Smooth muscle cell of the brain vasculature (primary cell): ENCODE data around the gene MAD2L1.
A peak's percentile ranks its signal among the peaks of the same experiment; 100 is the strongest.

Source experiments
- DNase-seq: peaks from one replicate; pipeline ENCODE4 v3.0.0-alpha.2; 2012; ENCODE audit warnings: low read depth, low spot score

MAD2L1 gene

DNA sequence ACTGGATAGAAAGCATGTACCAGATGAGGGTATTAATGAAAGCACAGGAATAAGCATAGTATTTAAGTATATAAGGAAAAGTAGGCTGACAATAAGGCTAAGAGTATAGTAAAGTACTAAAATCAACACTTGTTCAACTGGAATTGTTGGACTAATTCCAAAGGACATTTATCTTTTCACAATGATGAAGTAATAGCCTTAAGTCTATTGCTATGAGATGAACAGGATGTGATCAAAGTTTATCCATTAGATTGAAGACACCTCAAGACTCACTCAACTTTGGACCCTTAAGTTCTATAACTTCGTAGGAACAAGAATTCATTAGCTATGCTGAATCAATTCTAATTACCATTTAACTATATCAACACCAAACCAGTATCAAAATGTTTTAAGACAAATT lies 7.6 kb downstream of the MAD2L1 start:
- DNase-seq: no peak

DNA sequence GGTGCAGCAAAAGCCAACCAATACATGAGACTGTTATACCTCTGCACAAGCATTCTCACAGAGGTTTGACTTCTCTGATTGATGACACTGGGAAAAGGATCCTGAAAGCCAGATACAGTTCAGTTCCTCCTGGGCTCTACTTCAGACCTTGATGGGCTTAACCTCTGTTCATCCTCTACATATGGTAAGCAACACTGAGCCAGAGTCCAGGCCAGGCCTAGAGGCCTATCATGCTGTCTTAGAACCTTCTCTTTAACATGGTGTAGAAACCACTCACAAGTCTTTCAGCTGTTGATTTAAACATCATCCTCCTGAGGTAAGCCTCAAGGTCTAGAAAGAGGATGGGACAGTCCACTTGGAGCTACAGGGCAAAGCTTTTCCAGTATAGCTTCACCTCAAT lies 9.2 kb downstream of the MAD2L1 start:
- DNase-seq: no peak

DNA sequence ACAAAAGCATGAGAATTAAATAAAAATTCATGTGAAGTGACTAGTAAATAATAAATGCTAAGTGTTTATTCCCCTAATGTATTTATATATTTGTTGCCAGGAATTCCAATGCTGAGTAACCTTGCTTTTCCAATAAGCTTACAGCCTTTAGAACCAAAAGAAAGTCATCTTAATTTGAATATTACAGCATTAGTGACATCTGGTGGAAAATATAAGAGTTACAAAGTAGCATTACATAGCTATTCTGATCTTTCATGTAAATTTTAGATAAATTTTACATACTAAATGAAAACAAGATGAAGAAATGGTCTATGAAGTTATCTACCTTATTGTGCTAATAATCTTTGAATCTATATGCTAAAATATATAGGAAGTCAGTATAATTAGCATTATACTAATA lies 10.4 kb downstream of the MAD2L1 start:
- no peak for DNase-seq

DNA sequence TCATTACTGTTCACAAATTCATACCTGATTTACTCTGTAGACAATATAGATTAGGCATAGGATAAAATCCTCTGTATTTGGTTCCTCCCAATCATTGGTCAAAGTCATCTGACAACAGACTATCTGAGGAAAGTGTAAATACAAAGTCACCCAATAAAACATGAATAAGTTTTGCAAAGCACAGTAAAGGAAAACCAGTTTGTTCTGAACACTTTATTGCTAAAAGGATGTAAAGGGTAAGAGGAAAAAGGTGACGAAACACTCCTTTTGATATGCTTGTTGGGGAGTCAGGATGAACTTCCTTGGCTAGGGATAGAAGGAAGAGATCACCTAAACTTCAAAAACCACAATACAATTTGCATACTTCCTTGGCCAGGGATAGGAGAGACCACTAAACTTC lies 10.9 kb downstream of the MAD2L1 start:
- no peak for DNase-seq

DNA sequence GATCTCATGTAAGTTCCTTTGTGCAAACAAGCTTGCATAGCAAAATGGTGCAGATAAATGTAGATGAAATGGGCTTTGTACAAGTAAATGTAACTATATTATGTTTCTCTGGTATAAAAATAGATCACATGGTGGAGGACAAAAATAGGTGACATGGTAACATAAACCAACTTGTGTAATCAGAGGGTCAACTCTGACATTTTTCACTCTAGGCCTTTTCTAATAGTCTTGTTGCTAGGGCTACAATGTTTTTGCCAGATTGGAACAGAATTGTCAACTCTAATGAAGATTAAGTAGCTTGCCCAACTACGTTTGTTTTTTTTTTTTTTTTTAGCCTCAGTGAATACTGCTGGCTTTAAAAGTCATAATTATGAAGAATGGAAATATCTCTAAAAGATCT lies 11.5 kb downstream of the MAD2L1 start:
- no peak for DNase-seq

DNA sequence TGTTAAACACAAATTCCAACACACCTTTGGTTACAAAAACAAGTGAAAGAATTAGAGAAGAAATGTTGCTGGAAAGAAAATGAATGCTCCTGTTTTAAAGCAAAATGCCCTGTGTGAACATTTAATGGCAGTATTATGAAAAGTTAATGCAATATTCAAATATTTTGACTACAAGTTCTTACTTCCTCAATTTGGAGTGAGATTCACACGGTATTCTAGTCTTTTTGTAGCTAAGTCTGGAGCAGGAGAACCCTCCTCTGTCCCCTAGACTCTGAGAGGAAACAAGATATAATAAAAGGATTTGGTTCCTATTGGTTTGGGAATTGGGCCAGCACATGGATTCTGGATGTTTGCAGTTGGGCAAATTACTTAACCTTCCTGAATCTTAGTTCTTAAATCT lies 12.7 kb downstream of the MAD2L1 start:
- no peak for DNase-seq

DNA sequence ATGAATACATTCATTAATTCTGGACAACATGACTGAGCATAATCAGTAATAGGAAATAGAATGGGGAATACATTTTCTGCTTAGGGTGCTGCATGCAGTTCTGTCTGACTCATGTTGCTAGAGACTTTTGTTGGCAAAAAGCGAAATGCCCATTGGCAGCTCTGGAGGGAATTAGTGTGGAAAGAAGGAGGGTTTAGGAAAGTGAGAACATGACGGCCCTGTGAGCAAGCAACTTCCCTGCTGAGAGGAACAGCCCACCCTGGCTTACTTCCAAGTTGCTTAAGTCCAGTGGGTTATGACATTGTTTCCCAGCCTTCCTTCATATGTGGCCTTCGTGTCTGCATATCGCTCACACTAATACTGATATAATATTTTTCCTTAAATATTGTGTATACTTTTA lies 13.8 kb downstream of the MAD2L1 start:
- peak; percentile 86 for DNase-seq

DNA sequence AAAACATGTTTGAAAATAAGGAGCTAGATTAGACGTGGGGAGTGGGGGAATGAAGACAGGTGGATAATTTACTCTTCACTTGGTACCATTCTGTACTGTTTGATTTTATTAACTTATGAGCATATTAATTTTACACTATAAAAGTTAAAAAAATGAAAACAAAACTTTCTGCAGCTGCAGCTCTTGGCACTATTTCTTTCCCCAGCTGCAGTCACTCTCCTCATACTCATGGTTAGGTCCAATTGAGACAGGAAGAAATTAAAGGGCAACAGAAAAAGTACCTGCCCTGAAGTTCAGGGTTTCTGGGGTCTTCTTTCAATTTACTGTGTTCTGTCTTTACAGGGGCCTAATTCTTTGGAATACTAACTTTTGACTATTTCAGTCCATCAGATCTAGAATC lies 15.4 kb downstream of the MAD2L1 start:
- no peak for DNase-seq

DNA sequence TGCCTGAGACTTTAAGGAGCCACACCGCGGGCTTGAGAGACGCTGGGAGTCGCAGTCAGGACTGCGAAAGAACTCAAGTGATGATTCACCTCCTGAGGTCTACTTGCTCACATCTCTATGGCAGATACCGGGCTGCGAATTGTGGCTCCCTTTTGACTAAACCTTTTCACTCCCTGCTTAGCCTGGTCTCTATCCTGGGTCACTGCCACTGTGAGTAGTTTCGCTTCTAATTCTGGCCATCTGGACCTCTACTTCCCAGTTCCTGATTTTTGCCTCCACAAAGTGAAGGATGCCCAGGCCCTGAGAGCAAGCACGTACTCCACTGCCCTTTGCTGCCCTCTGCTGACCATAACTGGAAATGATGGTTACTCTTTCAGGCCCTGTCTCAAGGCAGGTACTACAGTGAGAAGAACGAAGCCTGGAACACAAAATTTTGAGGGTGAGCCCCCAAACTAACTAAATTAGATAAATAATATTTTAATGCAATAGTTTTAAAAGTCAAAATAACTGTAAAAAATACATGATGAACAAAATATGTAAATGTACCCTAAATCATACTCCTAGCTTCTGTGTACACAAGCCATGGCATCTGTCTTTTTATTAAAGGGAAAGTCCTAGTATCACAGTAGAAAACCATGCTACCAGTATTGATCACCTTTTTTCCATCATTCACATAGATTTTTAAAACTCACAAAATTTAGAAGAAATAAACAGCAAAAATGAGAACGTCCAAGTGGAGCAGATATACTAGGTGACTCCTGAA lies 16.7 kb downstream of the MAD2L1 start:
- peak; percentile 86 for DNase-seq

DNA sequence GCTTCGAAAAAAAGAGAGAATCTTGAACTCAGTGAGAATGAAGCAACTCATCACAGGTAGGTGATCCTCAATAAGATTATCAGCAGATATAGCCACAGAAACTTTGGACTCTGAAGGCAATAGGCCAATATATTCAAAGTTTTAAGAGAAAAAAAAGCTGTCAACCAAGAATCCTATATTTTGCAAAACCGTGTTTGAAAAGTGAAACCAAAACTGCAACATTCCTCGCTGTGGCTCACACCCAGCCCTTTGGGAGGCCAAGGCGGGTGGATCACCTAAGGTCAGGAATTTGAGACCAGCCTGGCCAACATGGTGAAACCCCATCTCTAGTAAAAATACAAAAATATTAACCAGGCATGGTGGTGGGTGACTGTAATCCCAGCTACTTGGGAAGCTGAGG lies 22.8 kb downstream of the MAD2L1 start:
- DNase-seq: no peak

DNA sequence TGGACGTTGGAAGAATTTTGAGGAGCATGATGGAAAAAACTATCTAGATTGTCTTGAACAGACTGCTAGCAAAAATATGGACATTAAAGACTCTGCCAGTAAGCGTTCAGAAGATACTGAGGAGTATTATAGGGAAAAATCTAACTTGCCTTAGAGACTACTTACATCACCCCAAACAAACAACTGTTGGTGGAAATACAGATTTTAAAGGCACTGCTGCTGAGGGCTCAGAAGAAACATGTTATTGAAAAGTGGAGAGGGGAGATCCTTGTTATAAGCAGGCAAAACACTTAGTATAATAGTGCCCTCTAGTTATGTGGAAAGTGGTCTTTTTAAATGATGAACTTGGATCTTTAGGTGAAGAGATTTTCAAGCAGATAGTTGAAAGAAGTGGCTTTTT lies 29.2 kb downstream of the MAD2L1 start:
- no peak for DNase-seq

DNA sequence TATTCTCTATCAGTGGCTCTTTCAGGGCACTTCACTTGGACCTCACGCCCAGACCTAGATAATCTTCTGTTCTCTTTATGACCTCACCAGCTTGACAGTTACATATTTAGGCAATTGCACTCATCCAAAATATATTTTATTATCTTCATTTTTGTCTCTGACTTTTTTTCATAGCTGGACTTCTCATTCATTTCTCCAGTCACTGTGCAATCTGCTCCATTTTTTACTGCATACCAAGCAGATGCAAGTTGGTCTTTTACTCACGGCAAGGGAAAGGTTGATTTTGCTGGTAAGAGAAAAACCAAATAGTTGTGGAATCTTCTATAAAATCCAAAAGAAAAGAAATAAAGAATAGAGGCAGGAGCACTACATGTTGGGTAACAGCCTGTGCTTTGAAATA lies 31.7 kb downstream of the MAD2L1 start:
- DNase-seq: no peak

DNA sequence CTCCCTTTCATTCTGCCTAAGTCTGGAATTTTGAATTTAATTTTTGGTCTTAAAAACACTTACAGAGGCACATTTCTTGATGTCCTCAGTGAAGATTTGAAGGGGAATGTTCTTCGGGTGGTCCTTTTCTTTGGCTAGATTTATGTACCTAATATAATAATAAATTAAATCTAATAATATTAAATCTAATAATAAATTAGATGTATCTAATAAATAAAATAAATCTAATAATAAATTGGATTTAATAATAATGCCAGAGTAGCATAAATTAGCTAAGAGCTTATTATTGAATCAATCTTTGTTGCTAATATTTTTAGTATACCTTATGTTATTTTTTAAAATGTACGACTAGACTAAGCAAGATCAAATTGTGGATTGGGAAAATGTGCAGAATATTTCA lies 39.8 kb downstream of the MAD2L1 start:
- no peak for DNase-seq

DNA sequence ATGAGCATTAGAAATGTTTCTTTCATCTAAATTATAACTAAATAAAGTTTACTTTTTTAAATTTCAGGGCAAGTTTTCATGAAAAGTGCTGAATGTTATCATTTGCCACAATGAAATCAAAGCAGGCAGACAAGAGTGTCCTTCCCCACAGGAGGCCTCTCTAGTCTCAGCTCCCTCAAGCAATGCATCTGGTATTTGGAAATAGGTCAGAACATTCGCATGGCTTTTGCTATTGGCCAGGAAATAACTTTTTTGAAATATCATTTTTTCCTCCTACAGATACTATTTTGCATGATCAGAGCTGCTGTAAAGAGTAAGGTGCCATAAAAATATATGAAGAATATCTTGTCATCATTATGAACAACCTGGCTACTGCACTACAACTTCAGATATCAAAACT lies 41.1 kb downstream of the MAD2L1 start:
- DNase-seq: no peak

DNA sequence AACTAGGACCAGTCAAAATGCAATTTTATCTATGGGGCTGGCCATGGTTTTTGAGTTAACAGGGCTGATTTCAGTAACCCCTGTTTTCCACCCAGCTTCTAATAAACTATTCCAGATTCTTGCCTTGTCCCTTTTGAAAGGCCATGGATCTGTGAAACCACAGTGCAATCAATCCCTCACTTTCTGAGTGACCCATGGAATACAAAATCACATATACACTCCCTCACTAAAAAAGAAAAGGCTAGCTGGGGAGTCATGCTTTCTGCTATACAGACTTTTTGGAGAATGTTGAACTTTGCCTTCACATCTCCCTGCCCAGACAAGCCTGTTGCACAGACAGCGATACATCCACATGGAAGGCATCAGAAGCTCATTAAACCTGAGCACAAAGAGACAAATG lies 47.9 kb downstream of the MAD2L1 start:
- DNase-seq: no peak

DNA sequence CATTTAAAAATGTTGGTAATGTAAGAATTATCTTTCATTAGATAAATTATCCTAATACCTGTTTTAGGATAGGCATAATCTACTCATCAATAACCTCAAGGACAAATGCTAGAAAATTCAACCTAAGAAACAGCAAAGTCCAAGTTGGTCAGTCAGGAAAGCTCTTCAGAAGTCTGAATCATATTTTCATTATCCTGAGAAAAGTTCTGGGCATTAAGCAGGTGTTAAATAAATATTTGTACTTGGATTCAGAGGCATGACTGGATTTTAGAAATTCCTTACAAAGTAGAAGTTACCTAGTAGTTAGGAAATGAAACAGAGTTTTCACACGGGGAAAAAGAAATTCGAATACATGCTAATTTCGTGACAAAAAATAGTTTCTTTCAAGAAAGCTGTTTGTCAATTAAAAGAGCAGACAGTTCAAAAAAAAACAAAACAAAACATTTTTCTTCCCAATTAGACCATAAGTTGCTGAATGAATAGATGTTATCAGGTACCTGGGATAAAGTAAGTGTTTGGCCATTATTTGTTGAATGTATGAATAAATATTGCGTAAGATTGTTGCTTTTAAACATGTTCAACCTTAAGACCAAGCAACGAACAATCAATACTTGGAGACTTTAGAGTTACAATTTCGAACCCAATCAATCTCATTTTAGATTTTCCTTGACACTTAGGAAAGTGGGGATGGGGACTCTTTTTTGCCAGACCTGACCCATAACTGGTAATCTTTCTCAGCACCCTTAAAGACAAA lies 48.5 kb downstream of the MAD2L1 start:
- DNase-seq: no peak

DNA sequence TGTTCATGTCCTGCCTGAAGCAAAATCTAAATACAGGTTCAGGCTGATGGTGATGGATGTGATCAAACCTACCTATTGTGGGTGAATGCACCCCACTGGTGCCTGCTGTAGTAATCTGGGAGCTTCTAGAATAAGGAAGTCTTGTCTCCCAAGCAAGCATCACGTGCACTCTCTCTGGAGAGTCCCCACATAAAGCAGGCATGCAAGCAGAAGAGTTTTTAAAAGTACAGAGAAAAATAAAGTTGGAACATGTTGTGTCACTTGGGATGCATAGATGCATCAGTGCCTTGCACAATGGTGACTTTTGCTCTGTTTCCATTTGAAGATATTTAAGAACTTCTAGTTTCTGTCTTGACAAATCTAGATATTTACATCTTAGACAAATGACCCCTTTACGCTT lies 54.9 kb downstream of the MAD2L1 start:
- DNase-seq: no peak

DNA sequence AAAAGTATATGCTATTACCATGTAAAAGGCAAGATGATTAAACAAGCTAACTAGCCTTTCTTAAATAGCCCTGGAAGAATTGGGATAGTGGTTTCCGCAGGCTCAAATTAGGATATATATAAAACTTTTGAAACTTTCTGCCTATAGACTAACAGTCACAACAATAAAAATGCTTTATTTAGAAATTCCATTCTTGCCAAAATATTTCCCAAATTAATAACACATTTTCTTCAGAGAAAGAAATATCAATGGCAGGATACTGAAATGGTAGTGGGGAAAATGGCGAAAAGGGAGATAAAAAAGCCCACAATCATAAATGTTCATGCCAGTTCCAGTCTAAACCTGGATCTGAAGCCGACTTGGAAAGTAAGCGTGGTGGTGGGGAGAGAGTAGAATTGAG lies 56.0 kb downstream of the MAD2L1 start:
- no peak for DNase-seq

DNA sequence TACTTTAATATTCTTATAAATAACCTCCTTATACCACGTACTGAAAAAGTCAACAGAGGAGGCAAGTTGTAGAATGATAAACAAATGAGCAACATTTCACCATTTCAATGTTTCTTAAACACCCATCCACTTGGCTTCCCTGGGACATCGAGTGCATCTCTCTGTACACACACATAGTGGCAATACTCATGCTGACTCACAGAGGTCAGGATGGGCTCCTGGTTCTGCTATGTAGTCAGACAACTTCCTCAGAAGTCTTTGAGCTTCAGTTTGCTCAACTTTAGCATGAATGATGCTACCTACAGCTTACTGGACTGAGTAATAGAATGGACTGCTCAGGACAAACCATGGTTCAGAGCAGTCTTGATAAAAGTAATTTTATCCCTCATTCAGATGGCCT lies 56.9 kb downstream of the MAD2L1 start:
- no peak for DNase-seq

DNA sequence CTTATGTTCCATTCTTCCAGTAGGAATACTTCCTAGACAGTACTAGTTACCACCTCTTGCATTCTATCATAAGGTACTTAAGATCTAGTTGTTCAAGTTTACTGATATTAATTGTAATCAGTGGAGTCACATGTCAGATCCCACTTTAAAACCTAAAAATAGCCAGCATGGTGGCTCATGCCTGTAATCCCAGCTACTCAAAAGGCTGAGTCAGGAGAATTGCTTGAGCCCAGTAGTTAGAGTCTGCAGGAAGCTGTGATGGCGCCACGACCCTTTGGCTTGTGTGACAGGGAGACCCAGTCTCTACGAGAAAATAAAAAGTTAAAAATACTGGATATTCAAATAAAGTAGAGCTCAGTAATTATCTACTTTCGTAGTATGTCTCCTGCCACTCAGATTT lies 57.7 kb downstream of the MAD2L1 start:
- no peak for DNase-seq

DNA sequence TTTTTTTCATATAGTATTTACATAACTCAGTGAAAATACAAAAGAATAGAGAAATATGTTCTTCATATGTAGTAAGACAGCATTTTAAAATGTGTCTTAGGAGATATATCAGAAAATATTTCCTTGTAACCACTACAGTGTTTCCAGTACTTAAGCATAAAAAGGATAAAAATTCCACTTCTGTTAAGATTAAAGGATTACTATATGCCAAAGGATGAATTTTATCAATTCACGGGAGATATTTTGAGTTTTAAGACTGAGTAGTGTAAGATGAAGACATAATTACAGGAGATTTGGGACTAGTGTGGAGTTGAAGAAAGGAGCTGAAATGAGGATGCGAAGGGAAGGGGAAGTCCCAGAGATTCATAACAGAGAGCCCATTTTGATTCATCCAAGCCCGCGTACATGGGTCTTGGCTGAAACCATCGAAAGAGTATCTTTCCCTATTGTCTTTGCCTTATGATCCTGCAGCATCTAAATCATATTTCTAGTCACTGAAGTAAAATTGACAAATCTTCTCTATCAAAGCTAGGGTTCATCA lies 58.7 kb downstream of the MAD2L1 start:
- DNase-seq: no peak

DNA sequence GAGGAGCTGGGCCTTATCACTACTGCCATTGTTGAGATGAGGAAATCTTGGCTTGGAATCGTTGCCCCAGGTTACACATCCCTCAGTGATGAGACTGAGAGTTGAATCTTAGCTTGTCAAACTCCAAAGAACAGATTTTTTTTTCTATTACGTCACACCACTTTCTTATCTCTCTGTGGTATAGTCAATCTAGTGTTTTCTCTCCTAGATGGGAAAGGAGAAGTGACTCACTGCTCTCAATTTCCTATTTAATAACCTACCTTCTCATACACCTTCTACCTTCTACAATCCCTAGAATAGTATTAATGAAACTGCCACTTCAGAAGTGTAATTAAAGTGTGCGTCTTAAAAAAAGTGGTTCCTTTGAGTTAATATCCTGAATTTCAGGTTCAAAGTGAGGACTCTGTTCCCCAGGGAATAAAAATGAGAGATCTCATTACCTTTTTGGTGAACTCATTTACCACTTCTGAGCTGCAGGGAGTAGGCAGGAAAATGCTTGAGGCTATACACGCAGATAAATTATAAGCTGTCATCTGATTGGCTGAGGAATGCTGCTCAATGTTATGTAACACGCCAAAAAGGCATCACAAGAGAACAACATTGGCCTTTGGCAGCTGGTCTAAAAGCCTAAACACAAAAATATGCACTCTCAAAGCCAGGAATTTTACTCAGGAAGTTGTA lies 59.3 kb downstream of the MAD2L1 start:
- DNase-seq: no peak
